Type B pancreatic cell (in vitro differentiated cells): ENCODE measurements around the gene FOXN3. TPM values are rescaled to one million over a fixed set of nuclear protein-coding genes. Genes with fewer than 3 reads are reported as not detected.

ENCODE experiments used
- DNase-seq: peaks from one replicate; pipeline ENCODE4 v3.0.0; 2021; ENCODE audit warnings: mixed read lengths; ENCODE audit not compliant: unreplicated experiment; ENCODE audit errors: extremely low spot score
- H3K27ac Mint-ChIP-seq: 2 replicates; pipeline ENCODE4 v1.8.0; 2021; ENCODE audit warnings: mild to moderate bottlenecking, mixed read lengths
- H3K27me3 Mint-ChIP-seq: 2 replicates; pipeline ENCODE4 v1.8.0; 2021; ENCODE audit warnings: mixed read lengths
- H3K36me3 Mint-ChIP-seq: 2 replicates; pipeline ENCODE4 v1.8.0; 2021; ENCODE audit warnings: mixed read lengths
- H3K4me1 Mint-ChIP-seq: one replicate; pipeline ENCODE4 v1.8.0; 2021; ENCODE audit warnings: mixed read lengths; ENCODE audit not compliant: unreplicated experiment
- H3K4me3 Mint-ChIP-seq: 2 replicates; pipeline ENCODE4 v1.8.0; 2021; ENCODE audit warnings: mild to moderate bottlenecking, mixed read lengths
- H3K9me3 Mint-ChIP-seq: 2 replicates; pipeline ENCODE4 v1.8.0; 2021; ENCODE audit warnings: mixed read lengths
- CTCF ChIP-seq: fragments of 200-600 bp; sonication (generic); conservative IDR thresholded peaks from 2 replicates; pipeline ENCODE4 v1.5.0; 2021; ENCODE audit warnings: antibody characterized with exemption, mild to moderate bottlenecking
- total RNA-seq: library from RNA; stranded (reverse); gene quantifications from 2 replicates; pipeline ENCODE4 v1.2.1, GENCODE V29; 2021; ENCODE audit warnings: low replicate concordance

The FOXN3 gene
- total RNA-seq, 1 donor from 2014 or later = 73.5 TPM

GRCh38 chr14:89356927-89357326, 60.1 kb downstream of the FOXN3 start:
- Mint-ChIP-seq H3K27me3 (no peaks in the 10 kb centered on the region), H3K36me3 (peaks cover 10% of the 10 kb centered on the region), H3K27ac (no peak overlapping the region), H3K9me3 (no peaks in the 10 kb centered on the region), H3K4me3 (no peak overlapping the region), H3K4me1 (peaks cover 16% of the 10 kb centered on the region)
- DNase-seq = no peak
- no peak for TF ChIP-seq CTCF

- peaks cover 20% of the 10 kb centered on the region for H3K4me1 Mint-ChIP-seq
- no peak overlapping the region for H3K4me3 Mint-ChIP-seq
- no peak overlapping the region for H3K27ac Mint-ChIP-seq
- H3K36me3 Mint-ChIP-seq = peaks cover 10% of the 10 kb centered on the region
- no peak for DNase-seq
- no peak for TF ChIP-seq CTCF
- no peaks in the 10 kb centered on the region for H3K9me3 Mint-ChIP-seq
- H3K27me3 Mint-ChIP-seq = no peaks in the 10 kb centered on the region
Observed at GRCh38 chr14:89356496-89356895, 60.5 kb downstream of the FOXN3 start.

GRCh38 chr14:89353766-89354113, 63.3 kb downstream of the FOXN3 start:
- Mint-ChIP-seq H3K4me1 (peaks cover 41% of the 10 kb centered on the region), H3K4me3 (no peak overlapping the region), H3K36me3 (peaks cover 29% of the 10 kb centered on the region), H3K27me3 (no peaks in the 10 kb centered on the region), H3K9me3 (no peaks in the 10 kb centered on the region), H3K27ac (no peak overlapping the region)
- no peak for TF ChIP-seq CTCF
- no peak for DNase-seq

- Mint-ChIP-seq H3K27me3 (no peaks in the 10 kb centered on the region), H3K27ac (no peak overlapping the region), H3K36me3 (peaks cover 32% of the 10 kb centered on the region), H3K4me3 (no peak overlapping the region), H3K4me1 (peaks cover 41% of the 10 kb centered on the region), H3K9me3 (no peaks in the 10 kb centered on the region)
- DNase-seq = no peak
- no peak for TF ChIP-seq CTCF
Observed at GRCh38 chr14:89352976-89353765, 63.9 kb downstream of the FOXN3 start.

- Mint-ChIP-seq H3K4me1 (peaks cover 41% of the 10 kb centered on the region), H3K27me3 (no peaks in the 10 kb centered on the region), H3K4me3 (peak overlapping the region; percentile 71), H3K36me3 (peaks cover 37% of the 10 kb centered on the region), H3K9me3 (no peaks in the 10 kb centered on the region), H3K27ac (peak overlapping the region; percentile 55)
- no peak for DNase-seq
- TF ChIP-seq CTCF = peak; percentile 29
Observed at GRCh38 chr14:89351516-89352404, 65.3 kb downstream of the FOXN3 start.
